Measurements from ENCODE around the gene RBM47. TPM values are rescaled to one million over a fixed set of nuclear protein-coding genes. Genes with fewer than 3 reads are reported as not detected.
A peak's percentile ranks its signal among the peaks of the same experiment; 100 is the strongest.
"Not testable (repeated sequence)": the region's sequence is repeated elsewhere in the genome, so short reads cannot be mapped to it uniquely, and the experiment has no call there.

The RBM47 gene
- total RNA-seq, 8 experiments from 2014 or later: 0.38 to 16.9 (median 1.8) TPM

DNA sequence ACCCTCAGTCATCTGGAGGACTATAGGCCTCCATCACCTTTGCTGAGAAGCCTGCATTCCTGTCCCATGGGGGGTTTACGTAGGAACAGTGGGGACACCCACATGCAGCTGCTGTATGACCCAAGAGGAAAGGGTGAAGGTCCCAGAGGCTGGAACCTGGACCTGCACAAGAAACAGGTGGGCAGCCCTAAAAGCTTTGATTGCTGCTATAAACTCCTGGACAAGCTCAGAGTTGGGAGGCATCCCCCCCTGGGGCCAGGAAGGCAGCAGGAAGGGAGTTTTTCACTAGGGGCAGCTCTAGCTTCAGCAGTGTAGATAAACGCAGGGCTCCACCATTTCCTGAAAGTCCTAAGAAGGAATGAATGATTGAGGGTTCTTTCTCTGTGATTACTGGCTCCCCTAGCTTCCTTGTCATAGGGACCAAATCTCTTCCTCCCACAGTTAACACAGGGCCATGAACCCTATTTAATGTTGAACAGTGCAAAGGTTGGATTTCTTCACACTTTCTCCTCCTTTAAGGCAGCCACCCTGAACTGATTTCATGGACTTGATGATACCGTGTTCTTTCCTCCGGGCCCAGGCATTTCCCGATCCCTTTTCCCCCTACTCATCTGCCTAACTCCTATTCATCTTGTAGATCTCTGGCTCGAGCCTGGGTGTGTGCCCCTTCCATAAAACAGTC, 210.3 kb downstream of the RBM47 start:
- in situ Hi-C loops (cut with MboI; ENCODE audit: low pct_unique_long_range_greater_than_20kb in 2 of 9, low sequenced_read_pairs in 9 of 9, unreplicated experiment in 9 of 9): no loop called here
- no peak overlapping the region for H3K27ac ChIP-seq
- no peaks in the 10 kb centered on the region for H3K4me1 ChIP-seq (replicated peaks in 1 of 2)
- ATAC-seq (replicated peaks in 6 of 8): no peak
- no peak overlapping the region for H3K4me3 ChIP-seq
- 27 to 100% (median 70%) methylated on average over 1 to 5 of the region's 6 CpGs for WGBS, 10 experiments

GRCh38 chr4:40418430-40419230, 211.0 kb downstream of the RBM47 start:
- in situ Hi-C loops (cut with MboI; ENCODE audit: low pct_unique_long_range_greater_than_20kb in 2 of 9, low sequenced_read_pairs in 9 of 9, unreplicated experiment in 9 of 9): no loop called here
- no peak overlapping the region for H3K4me3 ChIP-seq
- H3K4me1 ChIP-seq (replicated peaks in 1 of 2): no peaks in the 10 kb centered on the region
- ATAC-seq (replicated peaks in 6 of 8): peak in 2 of 8 experiments; percentile 56 to 81
- no peak overlapping the region for H3K27ac ChIP-seq
- 0 to 92% (median 50%) methylated on average over 1 to 5 of the region's 6 CpGs; no CpG with 5 or more reads in 1 of the 10 experiments for WGBS, 10 experiments

GRCh38 chr4:40417941-40418340, 211.7 kb downstream of the RBM47 start:
- no peak overlapping the region for H3K4me3 ChIP-seq
- no peak overlapping the region for H3K27ac ChIP-seq
- H3K4me1 ChIP-seq (replicated peaks in 1 of 2): no peaks in the 10 kb centered on the region
- 70 to 100% (median 92%) methylated on average over 1 to 5 of the region's 5 CpGs; no CpG with 5 or more reads in 2 of the 10 experiments for WGBS, 10 experiments
- in situ Hi-C loops (cut with MboI; ENCODE audit: low pct_unique_long_range_greater_than_20kb in 2 of 9, low sequenced_read_pairs in 9 of 9, unreplicated experiment in 9 of 9): no loop called here
- no peak for ATAC-seq (replicated peaks in 6 of 8)

- no peak overlapping the region for H3K4me3 ChIP-seq
- in situ Hi-C loops (cut with MboI; ENCODE audit: low pct_unique_long_range_greater_than_20kb in 2 of 9, low sequenced_read_pairs in 9 of 9, unreplicated experiment in 9 of 9): no loop called here
- no peak for ATAC-seq (replicated peaks in 6 of 8)
- WGBS, 10 experiments: 42 to 100% (median 81%) methylated on average over 1 to 3 of the region's 3 CpGs; no CpG with 5 or more reads in 2 of the 10 experiments
- H3K4me1 ChIP-seq (replicated peaks in 1 of 2): peaks cover 0 to 4% of the 10 kb centered on the region in 2 donors
- H3K27ac ChIP-seq: no peak overlapping the region
Measured at GRCh38 chr4:40414673-40415072, 215.0 kb downstream of the RBM47 start.

GRCh38 chr4:40412866-40413795, 216.5 kb downstream of the RBM47 start:
- Histone ChIP-seq H3K27ac (no peak overlapping the region), H3K4me3 (no peak overlapping the region), H3K4me1 (replicated peaks in 1 of 2) (peaks cover 0 to 4% of the 10 kb centered on the region in 2 donors)
- 21 to 100% (median 67%) methylated on average over 1 to 8 of the region's 10 CpGs for WGBS, 10 experiments
- ATAC-seq (replicated peaks in 6 of 8): no peak
- in situ Hi-C loops (cut with MboI; ENCODE audit: low pct_unique_long_range_greater_than_20kb in 2 of 9, low sequenced_read_pairs in 9 of 9, unreplicated experiment in 9 of 9): no loop called here

GRCh38 chr4:40412388-40412787, 217.3 kb downstream of the RBM47 start:
- in situ Hi-C loops (cut with MboI; ENCODE audit: low pct_unique_long_range_greater_than_20kb in 2 of 9, low sequenced_read_pairs in 9 of 9, unreplicated experiment in 9 of 9): no loop called here
- H3K4me3 ChIP-seq: no peak overlapping the region
- no peak overlapping the region for H3K27ac ChIP-seq
- ATAC-seq (replicated peaks in 6 of 8): peak in 2 of 8 experiments; percentile 63 to 82
- WGBS, 10 experiments: 17% methylated on average over 1 of the region's 1 CpG; no CpG with 5 or more reads in 9 of the 10 experiments
- H3K4me1 ChIP-seq (replicated peaks in 1 of 2): peaks cover 0 to 4% of the 10 kb centered on the region in 2 donors

DNA sequence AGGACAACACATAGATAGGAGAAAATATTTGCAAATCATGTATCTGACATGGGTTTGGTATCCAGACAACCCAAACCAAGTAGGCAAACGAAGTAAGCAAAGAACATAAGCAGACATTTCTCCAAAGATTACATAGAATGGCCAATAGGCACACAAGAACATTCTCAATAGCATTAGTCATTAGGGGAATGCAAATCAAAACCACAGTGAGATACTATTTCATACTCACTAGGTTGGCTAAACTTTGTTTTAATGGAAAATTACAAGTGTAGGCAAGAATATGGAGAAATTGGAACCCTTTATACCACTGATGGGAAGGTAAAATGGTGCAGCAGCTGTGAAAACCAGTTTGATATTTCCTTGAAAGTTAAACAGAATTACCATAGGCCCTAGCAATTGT, 219.8 kb downstream of the RBM47 start:
- in situ Hi-C loops (cut with MboI; ENCODE audit: low pct_unique_long_range_greater_than_20kb in 2 of 9, low sequenced_read_pairs in 9 of 9, unreplicated experiment in 9 of 9): no loop called here
- Histone ChIP-seq H3K27ac (no peak overlapping the region), H3K4me1 (replicated peaks in 1 of 2) (peaks cover 0 to 4% of the 10 kb centered on the region in 2 donors), H3K4me3 (no peak overlapping the region)
- WGBS, 10 experiments: 15 to 80% (median 42%) methylated on average over 1 of the region's 1 CpG; no CpG with 5 or more reads in 2 of the 10 experiments
- ATAC-seq (replicated peaks in 6 of 8): peak in 1 of 8 experiments; percentile 21

GRCh38 chr4:40407468-40407867, 222.2 kb downstream of the RBM47 start:
- in situ Hi-C loops (cut with MboI; ENCODE audit: low pct_unique_long_range_greater_than_20kb in 2 of 9, low sequenced_read_pairs in 9 of 9, unreplicated experiment in 9 of 9); ATAC-seq (replicated peaks in 6 of 8); H3K27ac ChIP-seq; H3K4me1 ChIP-seq (replicated peaks in 1 of 2); H3K4me3 ChIP-seq: not testable (repeated sequence)
- 19 to 75% (median 50%) methylated on average over 1 to 3 of the region's 3 CpGs; no CpG with 5 or more reads in 3 of the 10 experiments for WGBS, 10 experiments

- in situ Hi-C loops (cut with MboI; ENCODE audit: low pct_unique_long_range_greater_than_20kb in 2 of 9, low sequenced_read_pairs in 9 of 9, unreplicated experiment in 9 of 9): no loop called here
- Histone ChIP-seq H3K4me3 (no peak overlapping the region), H3K27ac (no peak overlapping the region), H3K4me1 (replicated peaks in 1 of 2) (no peaks in the 10 kb centered on the region)
- 17 to 92% (median 60%) methylated on average over 1 to 4 of the region's 4 CpGs; no CpG with 5 or more reads in 6 of the 10 experiments for WGBS, 10 experiments
- peak in 2 of 8 experiments; percentile 69 to 80 for ATAC-seq (replicated peaks in 6 of 8)
Measured at GRCh38 chr4:40406340-40406739, 223.3 kb downstream of the RBM47 start.

GRCh38 chr4:40405193-40405592, 224.5 kb downstream of the RBM47 start:
- in situ Hi-C loops (cut with MboI; ENCODE audit: low pct_unique_long_range_greater_than_20kb in 2 of 9, low sequenced_read_pairs in 9 of 9, unreplicated experiment in 9 of 9): no loop called here
- Histone ChIP-seq H3K27ac (no peak overlapping the region), H3K4me1 (replicated peaks in 1 of 2) (no peaks in the 10 kb centered on the region), H3K4me3 (no peak overlapping the region)
- 44 to 95% (median 75%) methylated on average over 1 to 4 of the region's 4 CpGs for WGBS, 10 experiments
- ATAC-seq (replicated peaks in 6 of 8): no peak

DNA sequence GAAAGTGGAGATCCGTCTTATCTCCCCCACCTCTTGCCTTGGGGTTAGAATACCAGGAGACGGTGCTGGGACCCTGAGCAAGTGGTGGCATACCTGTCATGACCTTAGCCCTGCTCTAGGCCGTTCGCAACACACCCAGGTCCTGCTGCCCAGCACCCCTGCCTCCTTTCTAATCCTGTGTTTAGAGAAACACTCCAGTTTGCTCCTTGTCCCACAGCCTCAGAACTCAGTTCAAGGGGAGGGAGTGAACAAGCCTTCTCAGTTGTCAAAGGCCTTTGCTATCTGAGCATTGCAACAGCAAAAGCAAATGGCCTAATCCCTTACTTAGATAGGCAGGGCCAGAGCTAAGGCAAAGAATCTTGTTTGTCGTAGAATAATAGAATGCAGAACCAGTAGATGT, 226.6 kb downstream of the RBM47 start:
- Histone ChIP-seq H3K4me3 (no peak overlapping the region), H3K4me1 (replicated peaks in 1 of 2) (no peaks in the 10 kb centered on the region), H3K27ac (no peak overlapping the region)
- ATAC-seq (replicated peaks in 6 of 8): no peak
- WGBS, 10 experiments: 40 to 100% (median 93%) methylated on average over 1 to 2 of the region's 5 CpGs; no CpG with 5 or more reads in 3 of the 10 experiments
- in situ Hi-C loops (cut with MboI; ENCODE audit: low pct_unique_long_range_greater_than_20kb in 2 of 9, low sequenced_read_pairs in 9 of 9, unreplicated experiment in 9 of 9): no loop called here

DNA sequence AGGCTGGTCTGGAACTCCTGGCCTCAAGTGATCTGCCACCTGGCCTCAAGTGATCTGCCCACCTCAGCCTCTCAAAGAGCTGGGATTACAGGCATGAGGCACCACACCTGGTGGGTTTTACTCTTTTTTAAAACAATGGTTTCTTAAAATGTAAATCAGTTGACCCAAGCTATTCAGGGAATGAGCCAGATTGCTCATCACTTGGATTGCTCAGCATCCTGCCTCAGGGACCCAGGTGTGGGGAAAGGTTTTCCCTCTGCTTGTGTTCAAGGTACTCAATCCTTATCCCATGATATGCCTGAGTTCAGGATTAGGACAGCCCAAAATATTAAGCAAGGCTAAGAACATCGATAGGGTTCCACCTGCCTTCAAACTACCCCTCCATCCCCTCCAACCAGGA, 227.1 kb downstream of the RBM47 start:
- in situ Hi-C loops (cut with MboI; ENCODE audit: low pct_unique_long_range_greater_than_20kb in 2 of 9, low sequenced_read_pairs in 9 of 9, unreplicated experiment in 9 of 9): no loop called here
- WGBS, 10 experiments: 83 to 100% (median 100%) methylated on average over 1 of the region's 1 CpG; no CpG with 5 or more reads in 7 of the 10 experiments
- Histone ChIP-seq H3K4me1 (replicated peaks in 1 of 2) (no peaks in the 10 kb centered on the region), H3K4me3 (no peak overlapping the region), H3K27ac (no peak overlapping the region)
- no peak for ATAC-seq (replicated peaks in 6 of 8)
